DOHH2 (cell line): ENCODE data around the gene ITPR2.
"Not testable (repeated sequence)": the region's sequence is repeated elsewhere in the genome, so short reads cannot be mapped to it uniquely, and the experiment has no call there.

Experiments
- H3F3A ChIP-seq: fragments of 200-600 bp; sonication (generic), shearing (Covaris generic); 2 replicates; pipeline ENCODE4 v1.6.0; 2016; ENCODE audit warnings: antibody characterized with exemption, mild to moderate bottlenecking; ENCODE audit not compliant: control insufficient read depth, insufficient read depth
- H3K27ac ChIP-seq: fragments of 200-600 bp; sonication (generic); 2 replicates; pipeline ENCODE4 v1.5.1; 2014; ENCODE audit warnings: low read depth, mild to moderate bottlenecking, low read length, moderate library complexity
- H3K27me3 ChIP-seq: fragments of 200-600 bp; sonication (generic); 2 replicates; pipeline ENCODE4 v1.6.1; 2014; ENCODE audit warnings: mild to moderate bottlenecking, low read length, mixed read lengths; ENCODE audit not compliant: control insufficient read depth
- H3K36me3 ChIP-seq: fragments of 200-600 bp; sonication (generic); 2 replicates; pipeline ENCODE4 v1.6.1; 2014; ENCODE audit warnings: mild to moderate bottlenecking, low read length, moderate library complexity, mixed read lengths; ENCODE audit not compliant: control insufficient read depth
- H3K4me1 ChIP-seq: fragments of 200-600 bp; sonication (generic); 2 replicates; pipeline ENCODE4 v1.6.1; 2014; ENCODE audit warnings: mild to moderate bottlenecking, low read length, mixed read lengths; ENCODE audit not compliant: control insufficient read depth
- H3K4me2 ChIP-seq: fragments of 200-600 bp; sonication (generic); 2 replicates; pipeline ENCODE4 v1.6.0; 2014; ENCODE audit warnings: mild to moderate bottlenecking, low read length, moderate library complexity
- H3K4me3 ChIP-seq: fragments of 200-600 bp; sonication (generic); 2 replicates; pipeline ENCODE4 v1.5.1; 2014; ENCODE audit warnings: mild to moderate bottlenecking, low read length, mixed read lengths
- H3K79me2 ChIP-seq: fragments of 200-600 bp; sonication (generic); 2 replicates; pipeline ENCODE4 v1.6.1; 2014; ENCODE audit warnings: mild to moderate bottlenecking, low read length, mixed read lengths; ENCODE audit not compliant: control insufficient read depth
- H3K9me2 ChIP-seq: fragments of 200-600 bp; sonication (generic); replicated peaks from 2 replicates; pipeline ENCODE4 v1.6.1; 2014; ENCODE audit warnings: mild to moderate bottlenecking, low read length, mixed read lengths; ENCODE audit not compliant: control insufficient read depth
- H3K9me3 ChIP-seq: fragments of 200-600 bp; sonication (generic); 2 replicates; pipeline ENCODE4 v1.6.1; 2014; ENCODE audit warnings: antibody characterized with exemption, low read length, mixed read lengths; ENCODE audit not compliant: control insufficient read depth, insufficient read depth
- H4K20me1 ChIP-seq: fragments of 200-600 bp; sonication (generic); 2 replicates; pipeline ENCODE4 v1.6.0; 2014; ENCODE audit warnings: low read depth, mild to moderate bottlenecking, antibody characterized with exemption, low read length, moderate library complexity; ENCODE audit not compliant: control insufficient read depth, insufficient read depth
- CTCF ChIP-seq: fragments of 200-600 bp; sonication (generic); IDR thresholded peaks from one replicate; pipeline ENCODE4 v1.5.1; 2014; ENCODE audit warnings: antibody characterized with exemption, mild to moderate bottlenecking, low read depth, low read length; ENCODE audit not compliant: poor library complexity, severe bottlenecking
- EZH2phosphoT487 ChIP-seq: fragments of 200-600 bp; sonication (generic); IDR thresholded peaks from 2 replicates; pipeline ENCODE4 v1.6.1; 2017; ENCODE audit warnings: borderline replicate concordance, mild to moderate bottlenecking, antibody characterized with exemption, low read length, moderate library complexity, mixed read lengths

ITPR2 gene

DNA sequence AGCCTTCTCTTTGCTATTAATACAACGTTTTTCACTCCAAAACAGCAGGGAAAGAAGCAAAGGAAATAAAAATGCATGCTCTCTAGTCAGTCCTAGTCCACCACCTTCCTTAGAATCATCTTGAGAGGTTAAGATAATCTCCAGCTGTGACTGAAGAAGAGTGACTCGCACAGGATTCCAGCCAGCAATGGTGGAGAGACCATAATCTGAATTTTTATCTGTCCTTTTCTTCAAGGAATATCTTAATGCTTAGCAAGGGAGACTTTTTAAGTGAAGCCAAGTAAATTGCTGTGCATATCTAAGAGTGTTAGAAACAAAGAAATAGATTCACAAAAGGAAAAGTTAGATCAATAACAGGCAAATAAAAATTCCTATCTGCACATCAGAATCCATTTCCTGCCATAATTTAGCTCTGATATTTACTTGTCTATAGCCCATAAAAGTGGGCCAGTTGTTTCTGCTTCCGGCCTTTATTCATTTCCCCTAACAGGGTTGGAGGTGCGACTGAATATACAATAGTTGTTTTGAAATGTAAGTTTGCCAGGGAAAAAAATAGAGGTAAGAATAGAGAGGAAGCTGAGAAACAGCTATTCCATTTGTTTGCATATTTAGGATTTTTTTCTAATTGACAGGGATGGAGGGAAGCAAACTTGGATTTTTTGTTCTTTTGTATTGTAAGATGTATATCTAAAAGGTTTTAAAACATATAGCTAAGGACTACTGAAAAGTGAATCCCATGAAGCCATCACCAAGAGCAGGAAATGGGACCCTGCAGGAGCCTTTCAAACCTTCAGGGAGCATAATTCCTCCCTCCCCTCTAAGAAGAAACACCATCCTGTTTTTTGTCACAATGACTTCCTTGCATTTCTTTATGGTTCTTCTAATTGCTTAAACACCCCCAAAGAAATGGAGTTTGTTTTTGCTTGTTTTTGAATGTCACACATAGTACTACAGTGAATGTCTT is 154.0 kb downstream of the ITPR2 start:
- no peak overlapping the region for H3K27ac ChIP-seq
- no peaks in the 10 kb centered on the region for H4K20me1 ChIP-seq
- no peak overlapping the region for H3K4me3 ChIP-seq
- no peak for TF ChIP-seq CTCF
- TF ChIP-seq EZH2phosphoT487 = no peak
- H3K4me2 ChIP-seq = no peak overlapping the region
- no peaks in the 10 kb centered on the region for H3K9me3 ChIP-seq
- no peaks in the 10 kb centered on the region for H3K27me3 ChIP-seq
- H3F3A ChIP-seq = no peaks in the 10 kb centered on the region
- no peaks in the 10 kb centered on the region for H3K9me2 ChIP-seq
- H3K79me2 ChIP-seq = no peaks in the 10 kb centered on the region
- no peaks in the 10 kb centered on the region for H3K4me1 ChIP-seq
- H3K36me3 ChIP-seq = peaks cover 29% of the 10 kb centered on the region

DNA sequence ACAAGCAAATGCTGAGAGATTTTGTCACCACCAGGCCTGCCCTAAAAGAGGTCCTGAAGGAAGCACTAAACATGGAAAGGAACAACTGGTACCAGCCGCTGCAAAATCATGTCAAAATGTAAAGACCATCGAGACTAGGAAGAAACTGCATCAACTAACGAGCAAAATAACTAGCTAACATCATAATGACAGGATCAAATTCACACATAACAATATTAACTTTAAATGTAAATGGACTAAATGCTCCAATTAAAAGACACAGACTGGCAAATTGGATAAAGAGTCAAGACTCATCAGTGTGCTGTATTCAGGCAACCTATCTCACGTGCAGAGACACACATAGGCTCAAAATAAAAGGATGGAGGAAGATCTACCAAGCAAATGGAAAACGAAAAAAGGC is 161.5 kb downstream of the ITPR2 start:
- H4K20me1 ChIP-seq, H3K4me1 ChIP-seq, H3K9me3 ChIP-seq, H3K9me2 ChIP-seq, H3K27me3 ChIP-seq, H3K36me3 ChIP-seq, H3K4me3 ChIP-seq, H3K79me2 ChIP-seq, H3F3A ChIP-seq, H3K4me2 ChIP-seq, H3K27ac ChIP-seq: not testable (repeated sequence)

DNA sequence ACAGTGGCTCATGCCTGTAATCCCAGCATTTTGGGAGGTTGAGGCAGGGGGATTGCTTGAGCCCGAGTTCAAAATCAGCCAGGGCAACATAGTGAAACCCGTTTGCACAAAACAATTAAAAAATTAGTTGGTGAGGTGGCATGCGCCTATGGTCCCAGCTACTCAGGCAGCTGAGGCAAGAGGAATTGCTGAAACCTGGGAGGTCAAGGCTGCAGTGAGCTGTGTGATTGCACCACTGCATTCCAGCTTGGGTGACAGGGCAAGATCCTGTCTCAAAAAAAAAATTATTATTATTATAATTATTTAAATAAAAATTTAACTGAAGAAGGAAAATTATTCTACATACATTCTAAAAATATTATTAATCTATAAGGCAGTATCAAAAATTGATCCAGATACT is 164.1 kb downstream of the ITPR2 start:
- no peaks in the 10 kb centered on the region for H3K4me1 ChIP-seq
- no peaks in the 10 kb centered on the region for H4K20me1 ChIP-seq
- H3K79me2 ChIP-seq = no peaks in the 10 kb centered on the region
- H3K9me2 ChIP-seq = no peaks in the 10 kb centered on the region
- H3K4me3 ChIP-seq = no peak overlapping the region
- no peaks in the 10 kb centered on the region for H3K9me3 ChIP-seq
- no peaks in the 10 kb centered on the region for H3K27me3 ChIP-seq
- no peak overlapping the region for H3K27ac ChIP-seq
- no peak overlapping the region for H3K4me2 ChIP-seq
- H3F3A ChIP-seq = no peaks in the 10 kb centered on the region
- no peaks in the 10 kb centered on the region for H3K36me3 ChIP-seq
- TF ChIP-seq CTCF (no peak), EZH2phosphoT487 (no peak)

DNA sequence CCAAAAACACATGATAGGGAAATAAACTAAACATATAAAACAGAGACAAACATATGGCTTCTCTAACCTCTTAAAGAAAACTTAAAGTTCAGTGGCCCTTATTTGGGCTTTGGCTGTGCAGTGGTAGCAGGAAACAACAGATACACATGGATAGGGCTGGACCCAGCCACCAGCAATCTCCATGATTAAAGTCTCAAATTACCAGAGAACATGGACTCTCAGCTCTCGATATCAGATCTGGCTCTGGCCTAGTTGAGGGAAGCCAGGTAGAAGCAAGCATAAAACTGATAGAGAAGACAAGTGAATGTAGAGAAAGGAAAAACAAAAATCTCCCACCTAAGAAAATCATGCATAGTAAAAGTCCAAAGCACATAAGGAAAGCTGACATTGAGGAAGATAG is 164.8 kb downstream of the ITPR2 start:
- Histone ChIP-seq H3K4me3 (no peak overlapping the region), H3K27me3 (no peaks in the 10 kb centered on the region), H3F3A (no peaks in the 10 kb centered on the region), H3K79me2 (no peaks in the 10 kb centered on the region), H3K9me2 (no peaks in the 10 kb centered on the region), H3K4me1 (no peaks in the 10 kb centered on the region), H3K36me3 (peaks cover 5% of the 10 kb centered on the region; the same call in 1 of the 2 replicates), H3K9me3 (no peaks in the 10 kb centered on the region), H3K27ac (no peak overlapping the region), H4K20me1 (no peaks in the 10 kb centered on the region), H3K4me2 (no peak overlapping the region)
- no peak for TF ChIP-seq CTCF
- no peak for TF ChIP-seq EZH2phosphoT487
